NCI-H2171 treated with DMSO at 0.1 percent for 48 hours (cell line): Measurements from ENCODE around the gene SIGLEC15.
"Not testable (repeated sequence)": the region's sequence is repeated elsewhere in the genome, so short reads cannot be mapped to it uniquely, and the experiment has no call there.

Experiments
- DNase-seq: peaks from one replicate; lab custom pipeline; 2025; lab: John Stamatoyannopoulos, UW

The SIGLEC15 gene, protein sequence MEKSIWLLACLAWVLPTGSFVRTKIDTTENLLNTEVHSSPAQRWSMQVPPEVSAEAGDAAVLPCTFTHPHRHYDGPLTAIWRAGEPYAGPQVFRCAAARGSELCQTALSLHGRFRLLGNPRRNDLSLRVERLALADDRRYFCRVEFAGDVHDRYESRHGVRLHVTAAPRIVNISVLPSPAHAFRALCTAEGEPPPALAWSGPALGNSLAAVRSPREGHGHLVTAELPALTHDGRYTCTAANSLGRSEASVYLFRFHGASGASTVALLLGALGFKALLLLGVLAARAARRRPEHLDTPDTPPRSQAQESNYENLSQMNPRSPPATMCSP

DNA sequence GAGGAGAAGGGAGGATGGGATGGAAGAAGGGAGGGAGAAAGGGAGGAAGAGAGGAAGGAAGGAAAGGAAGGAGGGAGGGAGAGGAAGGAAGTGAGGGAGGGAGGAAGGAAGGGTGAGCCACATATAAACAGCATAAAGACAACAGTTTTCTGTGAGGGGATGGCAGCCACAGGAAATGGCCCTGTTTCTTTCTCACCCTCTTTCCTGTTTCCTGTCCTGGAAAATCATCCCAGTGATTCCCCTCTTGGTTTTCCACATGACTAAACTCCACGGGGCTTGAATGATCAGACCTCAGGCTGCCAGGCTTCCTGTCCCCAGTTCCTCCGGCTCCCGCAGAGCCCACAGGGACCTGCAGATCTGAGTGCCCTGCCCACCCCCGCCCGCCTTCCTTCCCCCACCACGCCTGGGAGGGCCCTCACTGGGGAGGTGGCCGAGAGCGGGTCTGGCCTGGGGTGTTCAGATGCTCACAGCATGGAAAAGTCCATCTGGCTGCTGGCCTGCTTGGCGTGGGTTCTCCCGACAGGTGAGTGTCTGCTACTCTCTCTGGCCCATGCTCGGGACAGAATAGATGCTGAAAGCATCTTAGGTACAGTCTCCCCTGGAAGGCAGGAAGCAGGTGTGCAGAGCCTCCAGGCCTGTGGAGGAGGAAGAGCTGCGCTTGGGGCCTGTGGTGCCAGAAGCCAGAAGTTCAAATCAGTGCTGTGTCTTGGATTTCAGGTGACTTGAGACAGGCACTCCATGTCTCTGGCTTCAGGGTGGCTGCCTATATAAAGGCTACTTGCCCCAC lies at the start of gene SIGLEC15:
Gene SIGLEC15 (plus strand): TSS at position 418 of the 787 bp plus-strand sequence. CDS start 54 bp downstream, at position 472.
- peak; percentile 21 for DNase-seq

DNA sequence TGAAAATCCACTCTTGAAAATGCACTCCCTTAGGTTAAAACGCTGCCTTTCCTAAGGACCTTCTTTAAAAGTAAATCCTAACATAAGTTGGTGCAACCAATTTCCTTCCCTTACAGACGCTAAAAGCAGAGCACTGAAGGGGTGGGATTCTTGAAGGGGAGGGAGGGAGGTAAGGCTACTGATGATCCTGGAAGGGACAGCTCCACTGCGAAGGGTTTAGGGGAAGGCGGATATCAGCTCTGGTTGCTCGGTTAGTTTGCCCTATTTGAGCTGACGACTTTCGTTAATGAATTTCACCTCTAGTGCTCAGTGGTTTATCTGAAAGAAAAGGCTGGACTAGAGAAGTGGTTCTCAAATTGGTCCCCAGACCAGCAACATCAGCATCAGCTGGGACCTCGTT lies 49.7 kb upstream of the SIGLEC15 start:
- no peak for DNase-seq

DNA sequence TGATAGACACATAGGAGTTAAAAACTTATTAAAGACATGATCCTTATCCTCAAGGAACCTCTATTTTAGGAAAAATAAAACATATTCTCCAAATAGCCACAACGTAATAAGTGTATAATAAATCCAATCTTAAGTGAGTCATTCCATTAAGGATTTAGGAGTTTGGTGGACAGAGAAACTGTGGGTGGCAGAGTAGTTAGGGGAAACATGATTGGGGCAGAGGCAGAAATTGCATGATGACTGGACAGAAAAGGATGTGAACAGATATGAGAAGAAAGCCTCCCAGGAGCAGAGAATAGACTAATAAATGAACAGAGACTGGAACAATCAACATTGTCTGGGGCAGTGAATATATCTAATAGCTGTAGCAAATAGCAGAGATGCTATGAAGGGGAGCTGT lies 48.1 kb upstream of the SIGLEC15 start:
- no peak for DNase-seq

DNA sequence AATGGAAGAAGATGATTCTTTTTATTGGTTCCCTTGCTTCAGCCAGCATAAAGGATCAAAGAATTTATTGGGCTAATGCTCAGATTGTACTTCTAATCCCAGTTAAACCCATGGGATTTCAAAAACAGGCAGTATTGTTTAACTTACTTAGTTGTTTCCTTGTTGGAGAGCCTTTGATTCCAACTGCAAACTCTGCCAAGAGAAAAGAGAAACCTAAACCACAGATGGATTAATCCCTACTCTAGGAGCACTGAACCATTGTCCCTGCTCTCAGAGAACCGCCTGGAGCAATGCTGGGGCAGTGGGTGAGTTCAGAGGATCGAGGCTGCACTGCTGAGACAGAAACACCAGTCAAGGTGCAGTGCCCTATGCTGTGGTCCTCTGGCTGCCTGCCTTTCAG lies 44.9 kb upstream of the SIGLEC15 start:
- no peak for DNase-seq

DNA sequence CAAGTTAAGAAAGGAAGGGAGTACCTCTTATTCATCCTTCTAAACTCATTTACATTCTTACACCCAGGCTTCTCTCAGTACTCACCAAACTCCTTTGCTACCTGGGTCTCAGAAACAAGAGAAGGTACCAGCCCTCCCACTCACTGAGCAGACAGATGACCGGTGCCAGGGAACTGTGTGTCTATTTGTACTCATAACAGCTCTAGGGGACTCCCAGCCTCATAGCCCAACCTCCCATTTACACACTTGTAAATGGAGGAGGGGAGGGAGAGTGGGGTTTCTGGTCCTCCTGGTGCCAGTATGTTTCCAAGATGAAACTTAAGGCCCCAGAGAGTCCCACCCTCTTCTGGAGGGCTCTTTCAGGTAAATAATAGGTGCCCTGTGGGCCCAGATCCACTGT lies 42.8 kb upstream of the SIGLEC15 start:
- DNase-seq: no peak

DNA sequence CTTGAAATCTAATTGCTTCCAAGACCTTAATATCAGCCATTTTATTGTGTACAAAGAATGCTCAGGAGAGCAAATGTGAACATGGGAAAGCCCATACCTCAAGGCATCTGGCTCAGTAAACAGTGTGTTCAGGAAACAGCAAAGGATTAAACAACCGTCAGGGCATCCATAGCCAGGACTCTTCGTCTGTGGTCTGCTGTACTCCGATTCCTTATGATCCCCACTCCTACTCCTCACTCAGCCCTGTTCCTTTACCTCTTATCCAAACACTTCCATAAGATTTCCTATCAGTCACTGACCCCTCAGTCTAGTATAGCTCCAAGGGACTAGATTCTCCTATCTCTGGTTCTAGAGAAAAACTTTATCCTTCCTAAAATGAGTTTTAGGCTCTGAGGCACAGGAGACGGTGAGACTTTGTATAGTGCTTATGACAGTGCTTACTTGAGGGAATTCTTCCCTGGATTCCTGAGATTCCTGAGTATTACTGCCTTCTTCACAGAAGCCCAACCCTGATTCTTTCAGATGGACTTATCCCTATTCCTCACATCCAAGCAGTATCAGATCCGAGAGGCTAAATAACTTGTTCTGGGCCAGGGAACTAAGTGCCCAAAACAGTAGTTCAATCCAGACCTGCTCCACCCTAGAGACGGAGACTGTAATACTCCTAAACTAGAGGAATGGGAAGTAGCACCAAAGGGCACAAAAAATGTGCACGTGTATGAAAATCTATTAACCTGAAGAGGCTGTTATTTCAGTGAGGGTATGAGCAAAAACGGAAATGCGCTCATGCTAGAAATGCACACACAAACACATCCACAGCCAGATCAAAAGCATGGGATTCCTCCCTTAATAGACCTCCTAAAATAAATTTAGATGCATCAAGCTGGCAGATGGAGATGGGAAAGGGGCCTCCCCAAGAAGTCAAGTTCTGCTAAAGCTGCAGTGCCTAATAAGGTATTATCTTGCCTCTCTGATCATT lies 42.1 kb upstream of the SIGLEC15 start:
- DNase-seq: no peak

DNA sequence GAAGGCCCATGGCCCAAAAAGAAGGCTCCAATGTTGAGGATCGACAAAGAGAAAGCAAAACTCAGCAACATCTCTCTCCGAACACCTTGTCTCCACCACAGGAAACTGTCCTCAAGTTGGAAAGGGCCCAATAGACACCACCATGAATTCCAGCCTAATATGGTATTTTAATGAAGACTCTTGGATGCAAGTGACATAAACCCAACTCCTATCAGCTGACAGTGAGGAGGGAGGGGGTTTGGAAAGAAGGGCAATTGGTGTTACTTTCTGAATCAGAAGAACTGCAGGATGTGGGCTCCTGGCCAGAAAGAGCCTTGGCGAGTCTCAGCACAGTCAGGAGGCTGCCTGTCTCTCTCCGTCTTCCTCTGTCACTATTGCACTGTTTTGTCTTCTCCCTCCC lies 40.3 kb upstream of the SIGLEC15 start:
- DNase-seq: no peak

DNA sequence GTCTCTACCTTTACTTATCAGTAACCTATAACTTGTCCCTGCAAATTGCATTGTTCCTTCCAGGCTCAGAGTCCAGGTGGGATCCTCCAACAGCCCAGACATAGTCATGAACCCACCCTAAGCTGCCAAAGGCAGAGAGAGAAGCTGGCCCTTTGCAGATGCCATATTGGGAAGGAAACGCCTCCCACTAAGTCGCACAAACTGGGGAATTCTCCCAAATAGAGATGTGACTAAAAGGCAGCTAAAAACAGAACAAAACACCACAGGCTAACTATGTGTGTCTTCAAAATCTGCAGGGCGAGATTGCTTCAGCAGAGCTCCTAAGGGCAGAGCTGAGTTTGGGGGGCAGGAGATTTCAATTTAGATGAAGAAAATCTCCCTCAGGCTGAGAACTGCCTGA lies 38.5 kb upstream of the SIGLEC15 start:
- DNase-seq: no peak

DNA sequence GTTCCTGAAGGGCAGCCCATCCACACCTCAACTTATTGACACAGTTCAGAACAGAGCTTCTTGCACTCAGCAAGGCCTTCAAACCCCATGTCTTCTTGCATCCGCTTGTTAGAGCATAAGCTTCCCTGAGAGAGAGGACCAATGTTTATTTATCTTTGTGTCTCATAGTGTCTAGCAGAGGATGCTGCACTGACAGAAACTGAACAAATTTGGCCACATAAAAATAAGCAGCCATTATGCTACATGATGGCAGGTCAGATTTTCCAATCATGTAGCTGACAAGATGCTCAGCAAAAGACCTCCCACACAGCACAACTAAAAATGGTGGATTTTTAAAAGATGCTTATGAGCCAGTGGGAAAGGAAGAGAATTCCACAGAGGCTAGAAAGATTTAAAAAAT lies 38.1 kb upstream of the SIGLEC15 start:
- DNase-seq: no peak

DNA sequence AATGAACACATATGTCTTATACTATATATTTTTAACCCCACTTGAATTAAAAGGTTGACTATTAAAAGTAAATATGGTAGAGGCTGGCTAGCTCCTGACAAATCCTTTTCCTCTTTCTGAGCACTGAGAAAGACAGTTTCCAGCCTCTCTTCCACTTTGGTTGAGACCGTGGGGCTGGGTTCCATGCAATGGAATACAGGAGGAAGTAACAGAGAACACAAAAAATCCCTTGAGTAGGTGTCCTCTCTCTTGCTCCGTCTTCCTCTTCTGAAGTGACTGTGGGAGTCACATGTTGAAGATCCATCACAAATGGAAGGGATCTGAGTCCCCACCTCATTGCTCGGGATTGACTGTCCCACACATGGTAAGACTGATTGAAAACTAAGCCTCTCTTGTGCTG lies 36.6 kb upstream of the SIGLEC15 start:
- no peak for DNase-seq

DNA sequence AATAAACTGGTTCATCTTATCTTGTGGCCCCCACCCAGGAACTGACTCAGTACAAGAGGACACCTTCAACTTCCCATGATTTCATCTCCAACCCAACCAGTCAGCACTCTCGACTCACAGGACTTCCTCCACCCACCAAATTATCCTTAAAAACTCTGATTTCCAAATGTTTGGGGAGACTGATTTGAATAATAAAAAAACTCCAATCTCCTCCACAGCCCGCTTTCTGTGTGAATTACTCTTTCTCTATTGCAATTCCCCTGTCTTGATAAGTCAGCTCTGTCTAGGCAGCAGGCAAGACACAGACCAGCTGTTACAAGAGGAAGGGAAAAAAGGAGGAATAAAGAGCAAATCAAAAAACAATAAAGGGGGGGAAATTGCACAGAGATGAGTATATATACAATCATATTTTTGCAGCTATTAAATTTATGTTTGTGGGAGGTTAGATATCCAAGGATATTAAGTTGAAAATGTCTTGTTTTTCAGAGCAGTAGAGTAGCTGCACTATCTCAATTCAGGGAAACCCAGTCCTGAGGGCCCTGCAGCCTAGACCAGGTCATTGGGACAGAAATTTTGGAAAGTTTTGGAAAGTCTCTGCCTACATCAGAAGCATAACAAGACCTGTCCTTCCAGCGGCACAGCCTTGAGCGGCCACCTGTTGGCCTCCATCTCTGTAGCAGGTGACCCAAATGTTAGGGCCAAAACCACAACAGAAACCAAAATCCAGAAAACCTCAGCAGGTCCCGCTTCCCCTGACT lies 32.8 kb upstream of the SIGLEC15 start:
- no peak for DNase-seq

DNA sequence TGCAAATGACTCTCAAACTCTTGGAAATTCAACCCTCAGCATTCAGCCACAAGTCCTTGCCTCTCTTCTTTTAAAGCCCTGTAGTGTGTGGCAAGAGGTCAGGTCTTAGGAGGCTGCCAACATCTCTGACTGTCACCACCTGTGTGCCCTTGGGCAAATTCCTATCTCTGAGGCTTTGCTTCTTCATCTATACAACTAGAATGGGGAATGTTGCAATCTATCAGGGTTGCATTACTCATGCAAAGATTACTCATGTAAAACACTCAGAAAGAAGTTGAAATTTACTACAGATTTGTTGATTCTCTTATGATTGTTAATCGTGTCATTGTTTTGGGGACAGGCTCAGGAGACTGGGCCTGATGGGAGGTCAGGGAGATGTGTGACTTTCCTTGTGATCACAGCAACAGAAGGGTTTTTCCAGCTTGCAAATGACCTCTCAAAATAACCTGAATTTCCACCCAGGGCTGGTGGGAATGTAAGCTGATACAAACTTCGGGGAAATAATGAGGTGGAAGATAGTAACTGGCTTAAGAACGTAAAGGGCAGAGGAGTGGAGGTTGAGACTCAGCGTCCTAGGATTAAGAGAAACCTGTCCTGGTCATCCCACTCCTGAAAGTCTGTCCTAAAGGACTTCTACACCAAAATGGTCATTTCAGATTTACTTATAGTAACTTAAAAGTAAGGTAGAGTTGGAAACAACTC lies 32.1 kb upstream of the SIGLEC15 start:
- DNase-seq: no peak

DNA sequence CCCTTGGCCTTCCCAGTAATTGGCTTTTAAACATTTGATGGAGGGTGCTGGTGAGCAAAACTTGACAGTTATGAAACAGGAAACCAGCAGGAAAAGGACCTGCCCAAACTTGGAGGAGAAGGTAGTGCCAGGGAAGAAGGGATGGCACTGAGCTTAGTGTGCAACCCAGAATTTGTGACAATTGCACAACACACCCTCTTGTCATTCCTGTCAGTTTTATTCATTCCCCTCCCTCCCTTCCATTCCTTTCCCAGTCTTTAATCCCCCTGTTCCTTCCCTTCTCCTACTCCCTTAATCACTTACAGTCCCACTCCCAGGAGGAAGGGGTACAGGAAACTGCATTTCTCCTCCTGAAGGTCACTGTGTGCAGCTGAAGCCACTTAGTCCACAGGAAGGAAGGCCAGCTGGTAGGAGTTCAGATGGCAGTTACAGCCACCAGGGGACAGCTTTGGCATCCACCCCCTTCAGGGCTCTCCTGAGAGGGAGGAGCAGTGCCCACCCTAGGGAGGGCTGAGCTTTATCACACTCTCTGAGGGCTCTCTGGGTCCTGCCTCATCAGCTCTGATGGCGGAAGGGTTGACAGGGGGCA lies 24.0 kb upstream of the SIGLEC15 start:
- DNase-seq: no peak

DNA sequence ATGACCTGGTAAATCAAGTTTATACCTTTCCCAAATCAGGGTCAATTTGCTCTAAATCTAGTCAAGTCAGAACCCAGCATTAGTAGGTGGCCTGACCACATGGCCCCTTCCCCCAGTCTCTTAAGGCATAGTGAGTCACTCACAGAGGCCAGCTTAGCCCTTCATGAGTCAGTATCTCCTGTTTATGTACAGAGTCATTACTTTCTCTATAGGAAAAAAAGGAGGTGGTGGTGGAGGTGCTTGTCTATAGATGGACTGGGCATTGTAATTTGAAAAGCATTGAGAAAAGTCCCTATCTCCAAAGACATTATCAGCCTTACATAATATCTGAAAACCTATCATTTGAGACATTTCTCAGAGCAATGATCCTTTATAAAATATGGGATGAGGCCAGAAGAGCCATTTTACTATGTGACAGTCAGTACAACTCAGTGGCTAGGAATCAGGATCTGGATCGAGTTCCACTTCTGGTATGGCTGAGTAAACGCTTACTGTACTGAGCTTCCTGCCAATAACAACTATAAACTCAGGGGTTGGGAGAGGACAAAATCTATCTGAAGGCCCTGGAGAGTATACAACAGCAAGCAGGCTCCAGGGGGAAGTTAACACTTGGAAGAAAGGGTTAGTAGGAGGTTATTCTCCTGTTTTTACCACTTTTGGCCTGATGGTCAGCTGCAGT lies 22.5 kb upstream of the SIGLEC15 start:
- DNase-seq: peak; percentile 16

DNA sequence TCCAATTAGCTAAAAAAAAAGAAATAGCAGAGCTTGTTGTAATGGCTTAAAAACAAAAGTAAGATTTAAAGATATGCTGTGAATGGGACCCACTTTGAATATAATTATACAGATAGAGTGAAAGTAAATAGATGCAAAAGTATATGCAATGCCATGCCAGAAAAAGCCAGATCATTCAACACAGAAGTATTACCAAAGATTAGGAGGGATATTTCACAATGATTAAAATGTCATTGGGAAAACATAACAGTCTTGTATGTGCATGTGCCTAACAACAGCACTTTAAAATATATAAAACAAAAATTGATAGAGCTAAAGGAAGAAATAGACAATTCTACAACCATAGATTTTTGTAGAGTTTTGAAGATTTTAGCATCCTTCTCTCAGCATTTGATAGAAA lies 19.9 kb upstream of the SIGLEC15 start:
- no peak for DNase-seq

DNA sequence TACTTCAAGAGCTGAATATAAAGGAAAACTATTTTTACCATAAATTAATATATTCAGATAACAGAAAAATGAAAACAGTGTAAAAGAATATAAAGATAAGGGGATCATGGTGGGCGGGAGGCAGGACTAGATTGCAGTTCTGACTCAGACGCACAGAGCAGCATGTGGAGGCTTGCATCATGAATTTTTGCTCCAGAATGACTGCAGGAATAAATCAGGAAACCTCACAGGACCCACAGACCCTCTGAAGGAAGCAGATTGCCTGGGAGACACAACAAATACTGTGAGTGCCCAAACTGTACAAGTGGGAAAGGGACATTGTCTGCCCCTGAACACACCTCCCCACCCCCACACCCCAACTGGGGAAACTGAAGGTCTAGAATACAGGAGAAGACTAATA lies 19.2 kb upstream of the SIGLEC15 start:
- DNase-seq: peak; percentile 69

DNA sequence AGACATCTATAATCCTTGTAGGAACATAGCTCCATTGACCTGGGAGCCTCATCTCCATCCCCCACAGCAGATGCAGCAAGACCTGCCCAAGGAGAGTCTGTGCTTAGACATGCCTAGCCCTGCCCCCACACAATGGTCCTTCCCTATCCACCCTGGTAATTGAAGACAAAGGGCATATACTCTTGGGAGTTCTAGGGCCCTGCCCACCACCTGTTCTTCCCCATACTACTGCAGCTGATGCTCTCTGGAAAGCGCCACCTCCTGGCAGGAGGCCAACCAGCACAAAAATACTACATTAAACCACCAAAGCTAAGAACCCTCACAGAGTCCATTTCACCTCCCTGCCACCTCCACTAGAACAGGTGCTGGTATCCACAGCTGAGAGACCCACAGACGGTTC lies 18.3 kb upstream of the SIGLEC15 start:
- DNase-seq: peak; percentile 98

DNA sequence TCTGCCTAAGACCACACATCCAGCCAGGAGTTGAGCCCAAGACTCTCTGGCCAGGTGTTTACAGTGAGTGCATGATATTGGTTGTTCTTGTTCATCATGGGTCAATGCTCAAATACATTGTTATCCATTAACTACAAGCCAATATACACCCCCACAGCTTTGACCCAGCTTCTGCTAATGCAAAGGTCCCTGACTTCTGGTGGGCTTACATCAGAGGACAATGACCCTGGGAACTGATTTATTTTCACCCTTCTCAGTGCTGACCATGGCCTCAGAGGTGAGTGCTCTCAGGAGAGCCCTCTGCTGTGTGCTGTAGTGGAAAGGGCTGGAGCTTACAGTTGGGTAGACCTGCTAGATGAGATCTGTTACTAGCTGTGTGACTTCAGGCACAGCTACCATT lies 10.7 kb upstream of the SIGLEC15 start:
- DNase-seq: not testable (repeated sequence)

DNA sequence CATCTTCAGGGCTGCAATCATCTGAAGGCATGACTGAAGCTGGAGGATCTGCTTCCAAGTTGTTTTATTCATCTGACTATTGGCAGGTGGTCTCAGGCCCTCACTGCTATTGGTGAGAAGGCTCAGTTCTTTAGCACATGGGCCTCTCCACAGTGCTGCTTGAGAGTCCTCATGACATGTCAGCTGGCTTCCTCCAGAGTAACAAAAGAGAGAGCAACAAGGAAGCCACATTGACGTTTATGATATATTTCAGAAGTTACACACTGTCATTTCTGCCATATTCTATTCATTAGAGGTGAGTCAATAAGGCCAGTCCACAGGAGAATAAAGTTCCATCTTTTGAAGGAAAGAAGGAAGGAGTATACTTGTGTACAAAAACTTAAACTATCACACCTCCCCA lies 7.9 kb upstream of the SIGLEC15 start:
- no peak for DNase-seq

DNA sequence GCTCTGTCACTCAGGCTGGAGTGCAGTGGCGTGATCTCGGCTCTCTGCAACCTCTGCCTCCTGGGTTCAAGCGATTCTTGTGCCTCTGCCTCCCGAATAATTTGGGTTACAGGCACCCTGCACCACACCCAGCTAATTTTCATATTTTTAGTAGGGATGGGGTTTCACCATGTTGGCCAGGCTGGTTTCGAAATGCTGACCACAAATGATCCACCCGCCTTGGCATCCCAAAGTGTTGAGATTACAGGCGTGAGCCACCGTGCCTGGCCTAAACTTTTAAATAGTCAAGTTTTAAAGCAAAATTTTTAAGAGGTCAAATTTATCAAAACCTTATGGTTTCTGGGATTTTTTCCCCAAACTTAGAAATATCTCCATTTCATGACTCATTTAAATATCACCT lies 6.7 kb upstream of the SIGLEC15 start:
- DNase-seq: not testable (repeated sequence)
